Measurements from ENCODE around the gene TSPAN2.

GRCh38 chr1:115090186-115090490, 835 bp upstream of the TSPAN2 start:
- TF ChIP-seq CTCF (IDR thresholded peaks at IDR 0.05) (peak in 1 of 12 donors; percentile 3), POLR2A (IDR thresholded peaks at IDR 0.05) (no peak)

Data from heart left ventricle (tissue), 13 donors.